ENCODE measurements around the gene PRM2.

The PRM2 gene

GRCh38 chr16:11253009-11253994 lies 23.0 kb downstream of the PRM2 start:
- Histone ChIP-seq H3K4me1 (ENCODE audit: control insufficient read depth, insufficient read depth, low read length) (peaks cover 10% of the 10 kb centered on the region), H3K9me3 (ENCODE audit: control insufficient read depth, low read length) (no peaks in the 10 kb centered on the region), H3K36me3 (ENCODE audit: control insufficient read depth, insufficient read depth, low read length) (no peaks in the 10 kb centered on the region), H3K27ac (ENCODE audit: insufficient read depth, low read depth, low read length, poor library complexity, severe bottlenecking) (no peak overlapping the region), H3K27me3 (ENCODE audit: control insufficient read depth, insufficient read depth, low read length, poor library complexity, severe bottlenecking) (peaks cover 21% of the 10 kb centered on the region), H3K4me3 (ENCODE audit: insufficient read depth, low read depth, low read length) (no peak overlapping the region)
- 83 to 89% methylated on average over 5 of the region's 5 CpGs for WGBS, 2 experiments

DNA sequence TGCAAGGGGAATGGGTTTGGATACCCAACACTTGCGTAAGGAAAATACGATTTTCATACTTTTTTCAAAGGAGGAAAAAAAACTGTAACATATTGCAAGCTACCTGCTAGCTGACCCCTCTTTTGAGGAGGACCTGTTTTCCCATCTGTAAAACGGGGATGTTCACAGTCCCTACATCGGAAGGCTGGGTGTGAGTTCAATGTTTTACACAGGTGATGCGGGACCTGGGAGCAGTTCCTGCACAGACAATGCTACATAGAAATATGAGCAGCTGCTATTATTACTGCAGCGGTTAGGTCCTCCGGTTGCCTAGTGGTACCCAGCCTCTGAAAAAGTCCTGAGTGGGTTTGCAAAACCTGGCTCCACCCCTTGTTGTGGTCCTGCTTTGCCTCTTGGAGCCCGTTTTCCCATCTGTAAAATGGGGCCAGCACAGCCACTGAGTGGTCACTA lies 23.8 kb downstream of the PRM2 start:
- H3K36me3 ChIP-seq (ENCODE audit: control insufficient read depth, insufficient read depth, low read length): no peaks in the 10 kb centered on the region
- 94 to 95% methylated on average over 8 of the region's 8 CpGs for WGBS, 2 experiments

GRCh38 chr16:11251525-11252481 lies 24.5 kb downstream of the PRM2 start:
- 91 to 93% methylated on average over 18 of the region's 18 CpGs for WGBS, 2 experiments

More for the DNA sequence above, 23.8 kb downstream of the PRM2 start:
- Histone ChIP-seq H3K27ac (ENCODE audit: insufficient read depth, low read depth, low read length, poor library complexity, severe bottlenecking) (no peak overlapping the region), H3K9me3 (ENCODE audit: control insufficient read depth, low read length) (no peaks in the 10 kb centered on the region), H3K4me3 (ENCODE audit: insufficient read depth, low read depth, low read length) (no peak overlapping the region), H3K4me1 (ENCODE audit: control insufficient read depth, insufficient read depth, low read length) (peaks cover 10% of the 10 kb centered on the region), H3K27me3 (ENCODE audit: control insufficient read depth, insufficient read depth, low read length, poor library complexity, severe bottlenecking) (peaks cover 21% of the 10 kb centered on the region)

GRCh38 chr16:11250786-11251524 lies 25.3 kb downstream of the PRM2 start:
- Histone ChIP-seq H3K9me3 (ENCODE audit: control insufficient read depth, low read length) (no peaks in the 10 kb centered on the region), H3K4me3 (ENCODE audit: insufficient read depth, low read depth, low read length) (no peak overlapping the region), H3K27ac (ENCODE audit: insufficient read depth, low read depth, low read length, poor library complexity, severe bottlenecking) (no peak overlapping the region), H3K4me1 (ENCODE audit: control insufficient read depth, insufficient read depth, low read length) (peaks cover 6% of the 10 kb centered on the region), H3K36me3 (ENCODE audit: control insufficient read depth, insufficient read depth, low read length) (no peaks in the 10 kb centered on the region), H3K27me3 (ENCODE audit: control insufficient read depth, insufficient read depth, low read length, poor library complexity, severe bottlenecking) (peaks cover 14% of the 10 kb centered on the region)
- 93 to 95% methylated on average over 10 of the region's 10 CpGs for WGBS, 2 experiments

More at GRCh38 chr16:11251525-11252481, 24.5 kb downstream of the PRM2 start:
- Histone ChIP-seq H3K27ac (ENCODE audit: insufficient read depth, low read depth, low read length, poor library complexity, severe bottlenecking) (no peak overlapping the region), H3K4me3 (ENCODE audit: insufficient read depth, low read depth, low read length) (no peak overlapping the region), H3K27me3 (ENCODE audit: control insufficient read depth, insufficient read depth, low read length, poor library complexity, severe bottlenecking) (peaks cover 17% of the 10 kb centered on the region), H3K36me3 (ENCODE audit: control insufficient read depth, insufficient read depth, low read length) (no peaks in the 10 kb centered on the region), H3K4me1 (ENCODE audit: control insufficient read depth, insufficient read depth, low read length) (peaks cover 7% of the 10 kb centered on the region), H3K9me3 (ENCODE audit: control insufficient read depth, low read length) (no peaks in the 10 kb centered on the region)

DNA sequence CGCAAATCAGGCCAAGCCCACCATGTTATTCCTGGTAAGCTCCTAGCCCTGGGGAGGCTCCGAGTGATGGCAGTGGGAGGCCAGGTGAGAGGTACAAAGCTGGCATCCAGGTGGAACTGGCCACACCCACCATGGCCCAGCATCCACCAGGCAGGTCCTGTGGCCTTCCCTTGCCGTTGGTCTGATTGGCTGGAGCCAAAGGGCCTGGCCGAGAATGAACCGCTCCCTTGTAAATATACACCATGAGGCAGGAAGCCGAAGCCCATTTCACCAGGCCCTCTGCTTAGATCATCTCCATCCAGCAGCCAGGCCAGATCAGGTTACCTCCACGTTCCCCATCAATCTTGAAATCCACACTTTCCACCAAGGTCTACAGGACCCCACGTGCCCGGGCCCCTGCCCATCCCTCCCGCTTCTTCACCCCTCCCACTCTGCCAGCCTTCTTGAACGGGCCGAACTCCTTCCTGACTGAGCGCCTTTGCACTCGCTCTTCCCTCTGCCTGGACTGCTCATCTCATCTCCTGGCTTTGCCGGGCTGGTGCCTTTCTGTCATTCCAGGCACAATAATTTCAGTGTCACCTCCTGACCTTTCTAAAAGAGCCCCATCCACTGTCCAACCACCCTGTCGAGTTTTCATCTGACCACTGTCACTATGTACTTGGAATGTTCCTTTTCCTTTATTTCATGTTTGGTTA lies 26.0 kb downstream of the PRM2 start:
- Histone ChIP-seq H3K4me3 (ENCODE audit: insufficient read depth, low read depth, low read length) (no peak overlapping the region), H3K36me3 (ENCODE audit: control insufficient read depth, insufficient read depth, low read length) (no peaks in the 10 kb centered on the region), H3K9me3 (ENCODE audit: control insufficient read depth, low read length) (no peaks in the 10 kb centered on the region), H3K4me1 (ENCODE audit: control insufficient read depth, insufficient read depth, low read length) (peaks cover 11% of the 10 kb centered on the region), H3K27ac (ENCODE audit: insufficient read depth, low read depth, low read length, poor library complexity, severe bottlenecking) (no peak overlapping the region), H3K27me3 (ENCODE audit: control insufficient read depth, insufficient read depth, low read length, poor library complexity, severe bottlenecking) (peaks cover 10% of the 10 kb centered on the region)
- 83 to 84% methylated on average over 16 of the region's 16 CpGs for WGBS, 2 experiments

DNA sequence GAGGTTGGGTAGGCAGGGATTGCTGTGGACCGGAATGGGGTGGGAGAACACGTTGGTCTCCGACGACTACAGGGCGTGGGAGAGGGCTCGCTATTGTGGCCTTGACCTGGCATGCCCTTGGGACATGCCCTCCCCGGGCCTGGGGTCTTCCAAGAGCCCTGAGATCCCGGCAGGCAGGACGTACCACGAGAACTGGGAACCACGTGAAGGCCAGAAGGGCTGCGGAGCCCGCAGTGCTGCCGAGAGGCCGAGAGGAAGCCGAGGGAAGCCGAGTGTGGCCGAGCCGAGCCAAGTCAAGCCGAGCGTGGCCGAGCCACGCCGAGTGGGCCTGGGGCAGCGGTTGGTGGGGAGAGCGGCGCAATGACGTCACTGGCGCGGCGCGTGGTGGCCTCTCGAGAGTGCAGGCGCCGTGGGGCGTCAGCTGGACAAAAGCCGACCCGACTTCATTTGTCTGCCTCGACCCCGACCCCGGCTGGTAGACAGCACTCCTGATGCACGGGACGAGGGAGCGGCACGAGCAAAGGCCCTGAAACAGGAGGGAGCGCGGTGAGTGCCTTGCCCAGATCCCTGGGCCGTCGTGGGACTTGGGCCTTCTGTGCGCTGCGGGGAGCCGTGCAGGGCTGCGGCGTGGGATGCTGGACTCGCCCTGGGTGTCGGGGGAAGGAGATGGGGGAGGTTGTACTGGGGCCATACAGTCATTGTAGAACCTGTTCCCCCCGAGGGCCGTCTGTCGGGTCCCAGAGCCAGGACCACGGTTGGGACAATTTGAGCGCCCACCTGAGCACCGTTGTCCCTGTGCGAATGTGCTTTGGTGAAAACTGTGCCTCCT lies 26.8 kb downstream of the PRM2 start:
- 94 to 95% methylated on average over 63 of the region's 63 CpGs for WGBS, 2 experiments
- Histone ChIP-seq H3K4me1 (ENCODE audit: control insufficient read depth, insufficient read depth, low read length) (peaks cover 12% of the 10 kb centered on the region), H3K36me3 (ENCODE audit: control insufficient read depth, insufficient read depth, low read length) (no peaks in the 10 kb centered on the region), H3K27me3 (ENCODE audit: control insufficient read depth, insufficient read depth, low read length, poor library complexity, severe bottlenecking) (peaks cover 2% of the 10 kb centered on the region), H3K4me3 (ENCODE audit: insufficient read depth, low read depth, low read length) (no peak overlapping the region), H3K9me3 (ENCODE audit: control insufficient read depth, low read length) (no peaks in the 10 kb centered on the region), H3K27ac (ENCODE audit: insufficient read depth, low read depth, low read length, poor library complexity, severe bottlenecking) (no peak overlapping the region)

GRCh38 chr16:11248133-11248532 lies 28.1 kb downstream of the PRM2 start:
- Histone ChIP-seq H3K4me1 (ENCODE audit: control insufficient read depth, insufficient read depth, low read length) (peaks cover 10% of the 10 kb centered on the region), H3K4me3 (ENCODE audit: insufficient read depth, low read depth, low read length) (no peak overlapping the region), H3K9me3 (ENCODE audit: control insufficient read depth, low read length) (no peaks in the 10 kb centered on the region), H3K27me3 (ENCODE audit: control insufficient read depth, insufficient read depth, low read length, poor library complexity, severe bottlenecking) (no peaks in the 10 kb centered on the region), H3K36me3 (ENCODE audit: control insufficient read depth, insufficient read depth, low read length) (no peaks in the 10 kb centered on the region), H3K27ac (ENCODE audit: insufficient read depth, low read depth, low read length, poor library complexity, severe bottlenecking) (no peak overlapping the region)
- WGBS, 2 experiments: 92 to 95% methylated on average over 8 of the region's 8 CpGs

DNA sequence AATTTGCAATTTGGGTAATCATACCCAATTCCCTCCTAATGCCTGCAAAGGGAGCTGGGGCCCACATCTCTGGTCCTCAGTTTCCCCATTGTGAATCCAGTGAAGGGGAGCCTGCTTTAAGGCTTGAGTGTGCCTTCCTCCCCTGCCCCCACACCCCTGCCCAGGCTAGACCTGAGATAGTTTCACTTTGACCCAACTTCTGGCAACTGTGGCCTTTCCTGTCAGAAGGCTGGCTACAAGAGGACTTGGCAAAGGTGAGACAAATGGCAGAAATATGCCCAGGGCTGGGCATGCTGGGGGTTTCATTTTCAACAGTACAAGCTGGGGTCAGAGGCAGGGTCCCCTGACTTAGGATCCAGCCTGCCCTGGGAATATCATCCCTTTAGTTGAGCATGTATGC lies 30.3 kb downstream of the PRM2 start:
- Histone ChIP-seq H3K27ac (ENCODE audit: insufficient read depth, low read depth, low read length, poor library complexity, severe bottlenecking) (no peak overlapping the region), H3K4me1 (ENCODE audit: control insufficient read depth, insufficient read depth, low read length) (peaks cover 6% of the 10 kb centered on the region)

More for the DNA sequence above, 30.3 kb downstream of the PRM2 start:
- H3K9me3 ChIP-seq (ENCODE audit: control insufficient read depth, low read length): no peaks in the 10 kb centered on the region
- H3K4me3 ChIP-seq (ENCODE audit: insufficient read depth, low read depth, low read length): no peak overlapping the region
- no peaks in the 10 kb centered on the region for H3K27me3 ChIP-seq (ENCODE audit: control insufficient read depth, insufficient read depth, low read length, poor library complexity, severe bottlenecking)
- no peaks in the 10 kb centered on the region for H3K36me3 ChIP-seq (ENCODE audit: control insufficient read depth, insufficient read depth, low read length)
